ENCODE data around the gene AGO3. TPM values are rescaled to one million over a fixed set of nuclear protein-coding genes. Genes with fewer than 3 reads are reported as not detected.

The AGO3 gene
- total RNA-seq, 1 experiment from 2014 or later, result 39.4 TPM

GRCh38 chr1:36115931-36116330 lies 185.0 kb downstream of the AGO3 start:
- intact Hi-C loops (cut with micrococcal nuclease; ENCODE audit: unreplicated experiment) (no loop called here), in situ Hi-C loops (cut with HindIII; ENCODE audit: low pct_unique_long_range_greater_than_20kb, low sequenced_read_pairs) (no loop called here)
- BruUV-seq (replicated peaks), result no TSS peak
- TF ChIP-seq TCF7L2 (IDR thresholded peaks at IDR 0.05; ENCODE audit: low read depth, low read length), result no peak
- TF ChIP-seq, protein P1, sequence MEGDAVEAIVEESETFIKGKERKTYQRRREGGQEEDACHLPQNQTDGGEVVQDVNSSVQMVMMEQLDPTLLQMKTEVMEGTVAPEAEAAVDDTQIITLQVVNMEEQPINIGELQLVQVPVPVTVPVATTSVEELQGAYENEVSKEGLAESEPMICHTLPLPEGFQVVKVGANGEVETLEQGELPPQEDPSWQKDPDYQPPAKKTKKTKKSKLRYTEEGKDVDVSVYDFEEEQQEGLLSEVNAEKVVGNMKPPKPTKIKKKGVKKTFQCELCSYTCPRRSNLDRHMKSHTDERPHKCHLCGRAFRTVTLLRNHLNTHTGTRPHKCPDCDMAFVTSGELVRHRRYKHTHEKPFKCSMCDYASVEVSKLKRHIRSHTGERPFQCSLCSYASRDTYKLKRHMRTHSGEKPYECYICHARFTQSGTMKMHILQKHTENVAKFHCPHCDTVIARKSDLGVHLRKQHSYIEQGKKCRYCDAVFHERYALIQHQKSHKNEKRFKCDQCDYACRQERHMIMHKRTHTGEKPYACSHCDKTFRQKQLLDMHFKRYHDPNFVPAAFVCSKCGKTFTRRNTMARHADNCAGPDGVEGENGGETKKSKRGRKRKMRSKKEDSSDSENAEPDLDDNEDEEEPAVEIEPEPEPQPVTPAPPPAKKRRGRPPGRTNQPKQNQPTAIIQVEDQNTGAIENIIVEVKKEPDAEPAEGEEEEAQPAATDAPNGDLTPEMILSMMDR (IDR thresholded peaks at IDR 0.05), result no peak
- no peak for TF ChIP-seq REST (IDR thresholded peaks at IDR 0.05; ENCODE audit: insufficient read depth in 1 of 2, low read depth in 2 of 2, low read length in 1 of 2)
- no peak for TF ChIP-seq SIN3A (IDR thresholded peaks at IDR 0.05; ENCODE audit: borderline replicate concordance, insufficient read depth, low read depth, low read length)
- no peak for TF ChIP-seq POLR2AphosphoS5 (IDR thresholded peaks at IDR 0.05; ENCODE audit: low read depth, low read length)
- no peak for ATAC-seq
- Histone ChIP-seq H3K4me1 (ENCODE audit: control insufficient read depth, insufficient read depth, low read length) (no peaks in the 10 kb centered on the region), H3K27me3 (ENCODE audit: control insufficient read depth, insufficient read depth, low read length) (no peaks in the 10 kb centered on the region), H3K27ac (ENCODE audit: low read length) (no peak overlapping the region), H3K36me3 (ENCODE audit: control insufficient read depth, insufficient read depth, low read length) (no peaks in the 10 kb centered on the region), H3K4me3 (ENCODE audit: low read depth in 2 of 2, low read length in 2 of 2) (no peak overlapping the region), H3K9me3 (ENCODE audit: control insufficient read depth, insufficient read depth, low read depth, low read length) (no peaks in the 10 kb centered on the region)
- ChIA-PET POLR2A (no interaction called here), CTCF (interaction anchor here (0.6 kb wide), 1 partner anchor 114 kb away, joined by 7 read pairs; no protein-coding TSS in a partner anchor)
- DNase-seq (ENCODE audit: low read depth, low spot score), result no peak

- Histone ChIP-seq H3K27me3 (ENCODE audit: control insufficient read depth, insufficient read depth, low read length) (no peaks in the 10 kb centered on the region), H3K4me1 (ENCODE audit: control insufficient read depth, insufficient read depth, low read length) (no peaks in the 10 kb centered on the region), H3K4me3 (ENCODE audit: low read depth in 2 of 2, low read length in 2 of 2) (no peak overlapping the region), H3K36me3 (ENCODE audit: control insufficient read depth, insufficient read depth, low read length) (no peaks in the 10 kb centered on the region), H3K9me3 (ENCODE audit: control insufficient read depth, insufficient read depth, low read depth, low read length) (no peaks in the 10 kb centered on the region), H3K27ac (ENCODE audit: low read length) (no peak overlapping the region)
- peak; percentile 24; the same call in 1 of the 2 replicates for ATAC-seq
- no peak for TF ChIP-seq REST (IDR thresholded peaks at IDR 0.05; ENCODE audit: insufficient read depth in 1 of 2, low read depth in 2 of 2, low read length in 1 of 2)
- TF ChIP-seq, protein P1 (IDR thresholded peaks at IDR 0.05), result no peak
- TF ChIP-seq TCF7L2 (IDR thresholded peaks at IDR 0.05; ENCODE audit: low read depth, low read length), result no peak
- no peak for TF ChIP-seq POLR2AphosphoS5 (IDR thresholded peaks at IDR 0.05; ENCODE audit: low read depth, low read length)
- TF ChIP-seq SIN3A (IDR thresholded peaks at IDR 0.05; ENCODE audit: borderline replicate concordance, insufficient read depth, low read depth, low read length), result no peak
- in situ Hi-C loops (cut with HindIII; ENCODE audit: low pct_unique_long_range_greater_than_20kb, low sequenced_read_pairs), result no loop called here
- ChIA-PET POLR2A (interaction anchor here (0.6 kb wide), 1 partner anchor 10 kb away, joined by 3 read pairs; no protein-coding TSS in a partner anchor), CTCF (no interaction called here)
- intact Hi-C loops (cut with micrococcal nuclease; ENCODE audit: unreplicated experiment), result no loop called here
- no peak for DNase-seq (ENCODE audit: low read depth, low spot score)
- no TSS peak for BruUV-seq (replicated peaks)
These were observed 186.0 kb downstream of the AGO3 start for GRCh38 chr1:36116901-36117300.

Data from Panc1 (cell line).